ENCODE data around the gene METTL22. TPM values are rescaled to one million over a fixed set of nuclear protein-coding genes. Genes with fewer than 3 reads are reported as not detected.

METTL22 gene
- total RNA-seq, 4 donors from 2014 or later = 21.9 to 37.9 (median 24.5) TPM

GRCh38 chr16:8689686-8690085 lies 68.2 kb downstream of the METTL22 start:
- TF ChIP-seq CTCF (IDR thresholded peaks at IDR 0.05; ENCODE audit: low read depth) = no peak

- no peak for TF ChIP-seq CTCF (IDR thresholded peaks at IDR 0.05; ENCODE audit: low read depth)
Measured at GRCh38 chr16:8691728-8692127, 70.2 kb downstream of the METTL22 start.

GRCh38 chr16:8694795-8695728 lies 73.6 kb downstream of the METTL22 start:
- no peak for TF ChIP-seq CTCF (IDR thresholded peaks at IDR 0.05; ENCODE audit: low read depth)

- TF ChIP-seq CTCF (IDR thresholded peaks at IDR 0.05; ENCODE audit: low read depth) = no peak
Measured at GRCh38 chr16:8696880-8697279, 75.4 kb downstream of the METTL22 start.

- TF ChIP-seq CTCF (IDR thresholded peaks at IDR 0.05; ENCODE audit: low read depth) = no peak
Measured at GRCh38 chr16:8697965-8698364, 76.5 kb downstream of the METTL22 start.

Small RNA genes lying within 50 kb of the gene (small RNA-seq; reads per million reads assigned to genes)
- not detected for gene RN7SL743P

Other genes with a start within 250 kb of the METTL22 start
- gene TMEM114, start 31.2 kb upstream of the METTL22 start, total RNA-seq = not detected
- gene ABAT, start 52.9 kb downstream of the METTL22 start, total RNA-seq = 1 to 10 TPM; 4.9 to 9.8 (median 7.0) TPM
- 1 to 10 TPM; 2.3 to 9.9 (median 6.5) TPM for gene TMEM186, start 175.9 kb downstream of the METTL22 start, total RNA-seq
- 10 to 100 TPM; 25.2 to 46.3 (median 42.4) TPM for gene PMM2, start 176.1 kb downstream of the METTL22 start, total RNA-seq
- gene CARHSP1, start 247.3 kb downstream of the METTL22 start, total RNA-seq = 10 to 100 TPM; 47.3 to 75.6 (median 63.8) TPM